ENCODE data around the gene MMAB. TPM values are rescaled to one million over a fixed set of nuclear protein-coding genes. Genes with fewer than 3 reads are reported as not detected.

Gene MMAB
- total RNA-seq, 1 donor from 2014 or later = 42.2 TPM

DNA sequence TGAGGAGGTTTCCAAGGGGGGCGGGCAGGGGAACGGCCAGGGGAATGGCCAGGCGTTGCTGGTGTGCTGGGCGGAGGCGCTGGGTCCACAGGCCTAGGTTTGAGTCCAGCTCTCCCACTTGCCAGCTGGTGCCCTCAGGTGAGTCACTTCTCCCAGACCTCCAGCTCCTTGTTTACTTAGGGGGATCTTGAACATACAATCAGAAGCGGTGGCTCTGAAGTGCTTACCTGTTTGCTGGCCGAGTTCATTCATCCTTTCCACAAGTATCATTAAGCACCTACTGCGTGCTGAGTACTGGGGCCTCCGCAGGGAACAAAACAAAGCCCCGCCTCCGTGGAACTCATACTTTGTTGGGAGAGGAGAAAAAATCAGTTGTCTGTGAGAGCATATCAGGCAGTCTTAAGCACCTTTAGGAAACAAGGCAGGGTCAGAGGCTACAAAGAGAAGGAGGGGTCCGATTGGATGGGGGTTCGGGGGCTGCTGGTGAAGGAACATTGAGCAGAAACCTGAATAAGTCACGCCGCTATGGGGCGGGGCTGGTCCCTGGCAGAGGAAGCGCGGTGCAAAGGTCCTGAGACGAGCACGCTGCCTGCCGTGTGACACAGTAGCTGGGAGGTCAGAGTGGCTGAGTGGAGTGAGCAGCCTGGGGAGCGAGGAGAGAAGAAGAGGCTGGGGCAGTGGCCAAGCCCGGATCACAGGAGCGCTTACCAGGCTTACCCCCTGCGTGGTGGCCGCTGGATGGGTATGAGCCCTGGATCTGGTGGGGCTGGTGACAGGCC, 15.3 kb upstream of the MMAB start:
- H3K27me3 Mint-ChIP-seq (ENCODE audit: insufficient read depth) = peaks cover 7% of the 10 kb centered on the region
- no peak overlapping the region for H3K27ac Mint-ChIP-seq
- no peak for DNase-seq (ENCODE audit: low spot score)
- peaks cover 21% of the 10 kb centered on the region for H3K36me3 Mint-ChIP-seq (ENCODE audit: low read depth)
- intact Hi-C loops (cut with micrococcal nuclease) = no loop called here
- H3K4me1 Mint-ChIP-seq (ENCODE audit: low read depth) = no peaks in the 10 kb centered on the region
- no peaks in the 10 kb centered on the region for H3K9me3 Mint-ChIP-seq
- no peak overlapping the region for H3K4me3 Mint-ChIP-seq

DNA sequence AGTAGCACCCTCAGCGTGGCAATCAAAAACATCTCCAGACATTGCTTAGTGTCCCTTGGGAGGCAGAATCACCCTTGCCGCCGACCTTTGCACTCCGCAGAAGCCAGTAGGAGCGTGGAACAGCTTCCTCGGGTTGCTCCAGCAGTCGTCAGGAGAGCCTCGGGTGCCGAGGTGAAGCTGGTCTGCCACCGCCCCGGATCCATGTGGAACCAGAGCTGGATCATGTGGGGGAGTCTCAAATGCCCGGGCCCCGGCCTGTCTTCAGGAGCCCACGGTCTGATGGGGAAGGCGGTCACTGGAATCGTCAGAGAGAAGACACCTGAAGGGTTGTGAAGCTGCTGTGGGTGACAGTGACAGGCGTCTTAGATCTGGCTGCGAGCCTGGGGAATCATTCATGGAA, 14.6 kb upstream of the MMAB start:
- Mint-ChIP-seq H3K4me1 (ENCODE audit: low read depth) (no peaks in the 10 kb centered on the region), H3K27me3 (ENCODE audit: insufficient read depth) (peaks cover 3% of the 10 kb centered on the region), H3K36me3 (ENCODE audit: low read depth) (peaks cover 20% of the 10 kb centered on the region), H3K4me3 (no peak overlapping the region), H3K9me3 (no peaks in the 10 kb centered on the region), H3K27ac (no peak overlapping the region)
- DNase-seq (ENCODE audit: low spot score) = no peak
- intact Hi-C loops (cut with micrococcal nuclease) = no loop called here

DNA sequence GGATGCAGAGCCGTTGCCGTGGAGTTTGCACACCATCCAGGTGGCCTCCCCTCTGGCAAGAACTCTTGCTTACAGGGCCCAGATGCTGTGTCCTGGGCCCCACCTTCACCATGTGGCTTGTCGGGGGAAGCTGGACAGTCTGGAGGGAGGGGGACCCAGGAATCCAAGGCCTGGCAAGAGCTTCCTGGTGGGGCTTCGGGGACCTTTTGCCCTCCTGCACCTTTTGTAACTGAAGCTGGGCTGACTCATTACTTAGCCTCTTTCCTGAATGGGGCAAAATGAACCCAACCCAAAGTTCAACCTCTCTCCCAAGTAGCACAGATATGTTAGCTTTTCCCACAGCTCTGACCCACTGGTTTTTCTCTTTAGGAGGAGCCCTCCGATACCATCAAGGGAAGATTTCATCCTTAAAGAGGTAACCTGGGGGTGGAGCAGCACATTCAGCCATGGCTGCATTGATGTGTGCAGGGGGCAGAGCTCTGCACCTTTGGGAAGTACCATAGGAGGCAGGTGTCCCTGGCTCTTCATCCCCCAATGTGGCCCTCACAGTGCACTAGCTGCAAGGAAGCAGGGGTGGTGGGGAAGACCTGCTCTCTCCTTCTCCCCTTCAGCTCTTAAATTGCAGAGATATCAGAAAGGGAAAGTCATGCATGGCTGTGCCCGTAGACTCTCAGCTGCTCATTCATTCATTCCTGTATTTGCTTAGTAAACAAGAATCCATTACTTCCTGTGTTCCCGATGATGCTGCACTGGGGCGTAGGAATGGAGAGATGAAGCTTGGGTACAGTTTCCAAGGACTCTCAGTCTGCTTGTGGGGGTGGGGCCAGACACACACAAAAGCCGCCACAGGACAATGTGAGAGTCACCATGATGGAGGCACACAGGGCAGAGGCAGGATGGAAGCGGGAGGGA, 13.3 kb upstream of the MMAB start:
- Mint-ChIP-seq H3K27me3 (ENCODE audit: insufficient read depth) (no peaks in the 10 kb centered on the region), H3K4me3 (no peak overlapping the region), H3K27ac (no peak overlapping the region), H3K9me3 (no peaks in the 10 kb centered on the region), H3K4me1 (ENCODE audit: low read depth) (no peaks in the 10 kb centered on the region), H3K36me3 (ENCODE audit: low read depth) (peaks cover 15% of the 10 kb centered on the region)
- DNase-seq (ENCODE audit: low spot score) = no peak
- intact Hi-C loops (cut with micrococcal nuclease) = no loop called here

DNA sequence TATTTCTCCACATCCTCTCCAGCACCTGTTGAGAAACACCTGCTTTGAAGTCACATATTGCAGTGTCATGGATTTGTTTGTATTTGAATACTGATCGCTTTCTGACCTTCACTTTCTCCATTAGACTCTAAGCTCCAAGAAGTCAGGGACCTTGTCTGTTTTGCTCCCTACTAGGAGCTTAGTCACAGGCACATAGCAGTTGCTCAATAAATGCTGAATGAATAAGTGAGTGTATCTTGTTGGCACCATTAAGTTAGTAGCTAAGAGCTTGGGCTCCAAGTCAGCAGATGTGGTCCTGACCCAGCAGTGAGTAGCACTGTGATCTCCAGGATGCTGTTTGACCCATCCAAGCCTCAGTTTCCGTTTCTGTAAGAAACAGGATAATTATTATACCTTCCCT, 10.4 kb upstream of the MMAB start:
- H3K27me3 Mint-ChIP-seq (ENCODE audit: insufficient read depth) = no peaks in the 10 kb centered on the region
- intact Hi-C loops (cut with micrococcal nuclease) = no loop called here
- H3K9me3 Mint-ChIP-seq = no peaks in the 10 kb centered on the region
- DNase-seq (ENCODE audit: low spot score) = no peak
- H3K36me3 Mint-ChIP-seq (ENCODE audit: low read depth) = peaks cover 22% of the 10 kb centered on the region
- H3K4me3 Mint-ChIP-seq = no peak overlapping the region
- H3K4me1 Mint-ChIP-seq (ENCODE audit: low read depth) = no peaks in the 10 kb centered on the region
- H3K27ac Mint-ChIP-seq = no peak overlapping the region

DNA sequence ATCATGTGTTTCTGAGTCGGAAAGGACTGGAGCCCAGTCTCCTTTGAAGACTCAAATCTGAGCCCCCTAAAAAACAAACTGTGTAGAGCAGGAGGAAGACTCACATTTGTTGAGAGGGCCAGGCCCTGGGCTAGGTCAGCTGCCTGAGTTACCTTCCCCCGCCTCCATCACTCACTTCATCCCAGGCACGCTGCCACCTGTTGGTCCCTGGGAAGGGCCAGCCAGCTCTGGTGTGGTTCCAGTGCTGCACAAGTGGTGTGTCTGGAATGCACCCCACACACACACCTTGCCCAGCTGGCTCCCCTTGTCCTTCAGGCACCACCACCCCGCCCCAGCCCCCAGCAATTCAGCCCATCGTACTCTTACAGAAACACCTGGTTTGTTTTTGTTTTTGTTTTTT, 9.3 kb upstream of the MMAB start:
- H3K4me3 Mint-ChIP-seq = no peak overlapping the region
- DNase-seq (ENCODE audit: low spot score) = no peak
- no peaks in the 10 kb centered on the region for H3K27me3 Mint-ChIP-seq (ENCODE audit: insufficient read depth)
- no peaks in the 10 kb centered on the region for H3K4me1 Mint-ChIP-seq (ENCODE audit: low read depth)
- peaks cover 25% of the 10 kb centered on the region for H3K36me3 Mint-ChIP-seq (ENCODE audit: low read depth)
- intact Hi-C loops (cut with micrococcal nuclease) = no loop called here
- H3K9me3 Mint-ChIP-seq = no peaks in the 10 kb centered on the region
- no peak overlapping the region for H3K27ac Mint-ChIP-seq

DNA sequence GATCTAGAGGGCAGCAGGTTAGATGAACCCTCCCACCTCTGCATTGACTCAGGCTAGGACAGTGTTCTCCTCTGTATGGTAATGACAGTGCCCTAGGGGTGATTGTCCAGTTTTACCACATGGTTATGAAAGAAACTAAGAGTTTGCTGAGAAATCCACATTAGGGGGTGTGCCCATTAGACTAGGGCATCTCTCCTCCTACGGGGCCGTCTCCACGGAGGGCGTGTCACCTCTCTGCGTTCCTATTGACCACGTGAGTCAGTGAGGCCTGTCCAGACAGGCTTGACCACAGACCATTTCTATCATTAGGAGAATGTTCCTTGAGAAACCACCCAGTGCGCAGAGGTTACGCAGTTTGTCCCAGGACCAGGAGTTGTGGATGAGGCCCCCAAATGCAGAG, 8.6 kb upstream of the MMAB start:
- Mint-ChIP-seq H3K9me3 (no peaks in the 10 kb centered on the region), H3K36me3 (ENCODE audit: low read depth) (peaks cover 30% of the 10 kb centered on the region), H3K27ac (no peak overlapping the region), H3K4me3 (no peak overlapping the region), H3K4me1 (ENCODE audit: low read depth) (no peaks in the 10 kb centered on the region), H3K27me3 (ENCODE audit: insufficient read depth) (no peaks in the 10 kb centered on the region)
- DNase-seq (ENCODE audit: low spot score) = no peak
- intact Hi-C loops (cut with micrococcal nuclease) = no loop called here

DNA sequence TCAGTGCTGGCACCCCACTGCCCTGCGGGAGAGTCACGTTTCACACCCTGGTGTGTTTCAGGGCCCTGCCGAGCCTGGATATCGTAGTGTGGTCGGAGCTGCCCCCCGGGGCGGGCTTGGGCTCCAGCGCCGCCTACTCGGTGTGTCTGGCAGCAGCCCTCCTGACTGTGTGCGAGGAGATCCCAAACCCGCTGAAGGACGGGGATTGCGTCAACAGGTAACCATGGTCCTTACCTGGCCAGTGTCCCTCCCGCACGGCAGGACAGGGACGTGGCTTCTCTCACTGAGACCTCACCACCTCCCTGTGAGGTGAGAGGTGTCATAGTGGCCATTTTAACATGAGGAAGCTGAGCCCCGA, 8.0 kb upstream of the MMAB start:
- intact Hi-C loops (cut with micrococcal nuclease) = no loop called here
- Mint-ChIP-seq H3K36me3 (ENCODE audit: low read depth) (peaks cover 31% of the 10 kb centered on the region), H3K27ac (no peak overlapping the region)

DNA sequence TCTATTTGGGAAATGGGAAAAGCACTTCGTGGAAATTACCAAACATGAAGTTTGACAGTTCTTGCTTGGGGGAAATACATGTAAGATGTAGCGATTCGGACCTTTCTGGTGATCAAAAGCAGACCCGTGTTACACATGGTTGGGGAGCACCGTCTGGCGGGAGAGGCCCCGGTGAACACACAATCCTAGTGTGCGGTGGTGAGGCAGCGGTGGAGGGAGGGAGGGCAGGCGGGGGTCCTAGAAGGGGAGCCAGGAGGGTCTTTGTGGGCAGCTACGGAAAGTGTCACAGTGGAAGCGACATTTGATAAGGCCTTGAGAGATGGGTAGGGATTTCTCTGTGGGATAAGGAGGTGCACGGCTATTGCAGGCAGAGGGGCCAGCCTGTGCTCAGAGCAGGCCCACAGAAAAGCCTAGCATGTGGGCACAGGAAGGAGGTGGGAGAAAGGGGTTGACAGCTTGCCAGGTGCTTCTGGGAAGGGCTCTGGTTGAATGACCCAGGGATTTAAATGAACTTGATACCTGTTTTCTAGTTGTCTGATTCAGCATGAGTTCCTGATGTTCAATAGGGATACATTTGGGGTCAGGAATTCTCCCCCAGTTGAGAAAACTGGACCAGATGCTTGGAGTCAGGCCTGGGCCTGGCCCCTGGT, 7.5 kb upstream of the MMAB start:
- Mint-ChIP-seq H3K36me3 (ENCODE audit: low read depth) (peaks cover 33% of the 10 kb centered on the region), H3K27me3 (ENCODE audit: insufficient read depth) (no peaks in the 10 kb centered on the region), H3K27ac (no peak overlapping the region), H3K4me1 (ENCODE audit: low read depth) (no peaks in the 10 kb centered on the region), H3K9me3 (no peaks in the 10 kb centered on the region), H3K4me3 (no peak overlapping the region)
- DNase-seq (ENCODE audit: low spot score) = no peak
- intact Hi-C loops (cut with micrococcal nuclease) = no loop called here

More for the DNA sequence above, 8.0 kb upstream of the MMAB start:
- Mint-ChIP-seq H3K9me3 (no peaks in the 10 kb centered on the region), H3K27me3 (ENCODE audit: insufficient read depth) (no peaks in the 10 kb centered on the region), H3K4me3 (no peak overlapping the region), H3K4me1 (ENCODE audit: low read depth) (no peaks in the 10 kb centered on the region)
- DNase-seq (ENCODE audit: low spot score) = no peak

DNA sequence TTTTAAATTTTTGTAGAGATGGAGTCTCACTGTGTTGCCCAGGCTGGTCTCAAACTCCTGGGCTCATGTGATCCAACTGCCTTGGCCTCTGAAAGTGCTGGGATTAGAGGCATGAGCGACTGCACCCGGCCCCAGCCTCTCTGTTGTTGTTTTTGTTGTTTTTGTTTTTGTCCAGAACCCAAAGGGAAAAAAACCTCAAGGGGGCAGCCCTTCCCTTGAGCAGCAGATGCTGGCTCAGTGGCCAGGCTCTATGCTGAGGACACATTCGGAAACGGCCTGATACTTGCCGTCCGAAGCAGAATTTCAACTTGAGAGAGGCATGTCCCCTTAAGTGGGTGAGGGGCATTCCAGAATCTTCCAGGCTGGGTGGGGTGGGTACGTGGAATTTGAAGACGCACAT, 7.0 kb upstream of the MMAB start:
- Mint-ChIP-seq H3K27ac (no peak overlapping the region), H3K9me3 (no peaks in the 10 kb centered on the region), H3K27me3 (ENCODE audit: insufficient read depth) (no peaks in the 10 kb centered on the region), H3K4me1 (ENCODE audit: low read depth) (no peaks in the 10 kb centered on the region), H3K4me3 (no peak overlapping the region), H3K36me3 (ENCODE audit: low read depth) (peaks cover 33% of the 10 kb centered on the region)
- no peak for DNase-seq (ENCODE audit: low spot score)
- intact Hi-C loops (cut with micrococcal nuclease) = no loop called here

DNA sequence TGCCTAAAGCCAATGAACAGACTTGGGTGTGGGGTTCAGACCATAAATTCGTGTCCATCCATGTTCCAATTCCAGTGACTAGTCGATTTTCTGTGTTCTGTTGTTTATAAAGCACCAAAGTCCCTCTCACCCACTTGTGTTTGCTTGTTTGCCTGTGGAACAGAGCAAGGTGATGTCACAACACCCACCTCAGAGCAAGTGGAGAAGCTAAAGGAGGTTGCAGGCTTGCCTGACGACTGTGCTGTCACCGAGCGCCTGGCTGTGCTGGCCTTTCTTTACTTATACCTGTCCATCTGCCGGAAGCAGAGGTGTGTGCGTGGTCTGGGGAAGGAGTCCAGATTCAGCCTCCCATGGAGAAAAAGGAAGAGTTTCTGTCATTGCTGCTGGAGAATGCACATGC, 6.3 kb upstream of the MMAB start:
- H3K36me3 Mint-ChIP-seq (ENCODE audit: low read depth) = peaks cover 29% of the 10 kb centered on the region
- peaks cover 6% of the 10 kb centered on the region for H3K4me1 Mint-ChIP-seq (ENCODE audit: low read depth)
- intact Hi-C loops (cut with micrococcal nuclease) = loop anchor here (10.0 kb wide), 1 partner anchor 415 kb away; the partner anchor contains the start of genes ANKRD13A and GIT2

DNA sequence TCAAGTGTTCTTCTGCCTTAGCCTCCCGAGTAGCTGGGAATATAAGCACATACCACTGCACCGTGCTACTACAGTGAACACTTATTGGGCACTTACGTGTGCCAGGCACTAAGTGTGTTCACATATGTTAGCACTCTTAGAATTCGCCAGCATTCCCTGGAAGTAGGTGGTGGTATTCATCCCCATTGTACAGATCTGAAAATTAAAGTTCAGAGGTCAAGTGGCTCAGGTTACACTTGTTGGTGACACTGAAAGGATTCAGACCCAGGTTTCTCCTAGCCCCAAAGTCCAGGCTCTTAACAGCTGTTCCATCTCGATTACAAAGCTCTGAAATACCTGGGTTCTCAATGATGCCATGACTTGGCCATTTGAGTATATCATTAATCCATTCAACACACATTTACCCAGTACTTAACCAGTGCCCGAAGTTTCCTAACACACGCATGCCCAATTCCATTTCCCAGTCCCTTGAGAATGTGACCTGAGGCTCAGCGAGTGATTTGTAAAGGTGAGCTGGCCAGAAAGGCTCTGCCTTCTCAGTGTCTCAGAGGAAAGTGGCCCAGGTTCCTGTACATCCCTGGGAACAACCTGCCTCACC, 5.1 kb upstream of the MMAB start:
- Mint-ChIP-seq H3K4me3 (no peak overlapping the region), H3K36me3 (ENCODE audit: low read depth) (peaks cover 28% of the 10 kb centered on the region), H3K27me3 (ENCODE audit: insufficient read depth) (no peaks in the 10 kb centered on the region), H3K4me1 (ENCODE audit: low read depth) (peaks cover 17% of the 10 kb centered on the region), H3K27ac (no peak overlapping the region), H3K9me3 (no peaks in the 10 kb centered on the region)
- no peak for DNase-seq (ENCODE audit: low spot score)
- intact Hi-C loops (cut with micrococcal nuclease) = loop anchor here (10.0 kb wide), 1 partner anchor 416 kb away; the partner anchor contains the start of genes ANKRD13A and GIT2

More for the DNA sequence above, 6.3 kb upstream of the MMAB start:
- Mint-ChIP-seq H3K9me3 (no peaks in the 10 kb centered on the region), H3K27me3 (ENCODE audit: insufficient read depth) (no peaks in the 10 kb centered on the region), H3K4me3 (no peak overlapping the region), H3K27ac (no peak overlapping the region)
- DNase-seq (ENCODE audit: low spot score) = no peak

DNA sequence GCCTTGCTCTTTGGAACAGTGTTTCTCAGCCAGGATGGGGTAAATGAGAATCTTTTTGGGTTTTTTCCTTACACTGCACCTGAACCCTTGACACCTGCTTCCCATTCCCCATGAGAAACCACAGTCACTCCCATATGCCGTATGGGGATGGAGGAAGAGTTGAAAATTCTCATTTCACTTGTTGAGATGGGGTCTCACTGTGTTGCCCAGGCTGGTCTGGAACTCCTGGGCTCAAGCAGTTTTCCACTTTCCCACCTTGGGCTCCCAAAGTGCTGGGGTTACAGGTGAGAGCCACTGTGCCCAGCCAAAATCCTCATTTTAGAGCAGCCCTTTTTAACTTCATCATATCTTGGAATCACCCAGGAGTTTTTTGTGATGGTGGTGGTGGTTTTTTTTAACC, 4.0 kb upstream of the MMAB start:
- peaks cover 28% of the 10 kb centered on the region for H3K36me3 Mint-ChIP-seq (ENCODE audit: low read depth)
- DNase-seq (ENCODE audit: low spot score) = no peak
- H3K27ac Mint-ChIP-seq = no peak overlapping the region
- peaks cover 25% of the 10 kb centered on the region for H3K4me1 Mint-ChIP-seq (ENCODE audit: low read depth)
- no peaks in the 10 kb centered on the region for H3K9me3 Mint-ChIP-seq
- no peaks in the 10 kb centered on the region for H3K27me3 Mint-ChIP-seq (ENCODE audit: insufficient read depth)
- H3K4me3 Mint-ChIP-seq = no peak overlapping the region
- intact Hi-C loops (cut with micrococcal nuclease) = loop anchor here (10.0 kb wide), 1 partner anchor 417 kb away; the partner anchor contains the start of genes ANKRD13A and GIT2

Measured in activated T-helper 1 cell treated with anti-CD3 and anti-CD28 coated beads, Interleukin-12 subunit alpha, Interleukin-12 subunit beta, Interleukin-2, Interleukin-4 antibody, amounts not matched to agents 30 ng/mL and 10 ng/mL and 1 ng/mL, durations not matched to agents 14 hours and 24 hours and 36 hours (primary cell).